GM19239 (cell line): ENCODE measurements around the gene NAGPA.
A peak's percentile ranks its signal among the peaks of the same experiment; 100 is the strongest.
"Not testable (repeated sequence)": the region's sequence is repeated elsewhere in the genome, so short reads cannot be mapped to it uniquely, and the experiment has no call there.

Experiments
- DNase-seq: peaks from one replicate; pipeline ENCODE4 v3.0.0; 2011; ENCODE audit warnings: low spot score; ENCODE audit not compliant: insufficient read length
- FAIRE-seq: peaks from 2 replicates; lab custom pipeline; 2011; peaks lifted over from hg19 to GRCh38; lab: Jason Lieb, UNC

NAGPA gene

GRCh38 chr16:5062790-5063765, 29.3 kb upstream of the NAGPA start:
- DNase-seq (no peak), FAIRE-seq (no peak)

DNA sequence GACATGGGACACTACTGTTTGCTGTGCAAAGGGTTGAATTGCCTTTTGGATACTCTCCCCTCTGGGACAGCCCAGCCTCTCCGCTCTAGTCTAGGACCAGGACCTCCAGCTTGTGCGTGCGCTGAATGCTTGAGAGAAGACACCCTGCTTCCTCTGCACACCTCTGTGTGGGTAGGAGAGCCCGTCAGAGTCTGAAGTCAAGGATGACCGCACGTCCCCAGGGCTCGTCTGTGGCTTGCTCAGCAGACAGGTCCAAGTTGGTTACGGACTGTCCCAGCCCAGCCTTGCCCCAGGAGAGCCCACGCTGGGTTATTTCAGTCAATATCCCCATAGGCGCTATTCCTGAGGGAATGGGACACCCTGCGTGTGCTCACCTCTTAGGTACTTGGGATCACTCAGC, 28.3 kb upstream of the NAGPA start:
- DNase-seq (no peak), FAIRE-seq (no peak)

GRCh38 chr16:5060073-5060641, 26.4 kb upstream of the NAGPA start:
- DNase-seq (no peak), FAIRE-seq (no peak)

DNA sequence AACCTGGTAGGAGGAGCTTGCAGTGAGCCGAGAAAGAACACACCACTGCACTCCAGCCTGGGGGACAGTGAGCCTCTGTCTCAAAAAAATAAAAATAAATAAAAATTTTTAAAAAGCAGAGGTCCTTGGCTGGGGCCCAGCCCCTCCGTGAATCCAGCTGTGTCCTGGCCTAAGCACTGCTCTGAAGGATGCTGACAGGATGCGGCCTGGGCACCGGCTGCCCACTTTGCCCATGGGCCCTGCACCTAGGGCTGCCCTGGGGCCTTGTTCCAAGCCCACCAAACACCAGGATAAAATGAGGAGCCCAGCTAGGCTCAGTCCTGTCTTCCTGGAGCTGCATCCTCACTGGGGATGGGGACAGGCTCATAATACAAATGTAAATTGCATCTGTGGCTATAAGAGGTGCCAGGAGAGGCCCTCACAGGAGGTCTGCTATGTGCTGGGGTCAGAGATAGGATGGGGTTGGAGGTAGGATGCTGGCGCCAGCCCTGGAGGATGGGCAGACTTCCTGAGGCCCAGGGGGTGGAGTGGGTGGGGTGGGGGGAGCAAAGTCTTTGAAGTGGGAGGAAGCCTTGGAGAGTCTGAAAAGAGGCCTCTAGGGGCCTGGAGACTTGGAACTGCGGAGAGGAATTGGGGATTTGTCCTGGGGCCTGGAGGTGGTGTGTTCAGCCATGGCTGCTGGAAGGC, 25.8 kb upstream of the NAGPA start:
- DNase-seq (no peak), FAIRE-seq (no peak)

GRCh38 chr16:5058476-5058875, 24.7 kb upstream of the NAGPA start:
- no peak for DNase-seq
- FAIRE-seq = no peak

GRCh38 chr16:5056352-5056751, 22.6 kb upstream of the NAGPA start:
- peak; percentile 11 for FAIRE-seq
- DNase-seq = peak; percentile 32

- no peak for FAIRE-seq
- no peak for DNase-seq
These were observed 21.4 kb upstream of the NAGPA start for GRCh38 chr16:5054876-5055865.

GRCh38 chr16:5046914-5047313, 13.2 kb upstream of the NAGPA start:
- no peak for FAIRE-seq

DNA sequence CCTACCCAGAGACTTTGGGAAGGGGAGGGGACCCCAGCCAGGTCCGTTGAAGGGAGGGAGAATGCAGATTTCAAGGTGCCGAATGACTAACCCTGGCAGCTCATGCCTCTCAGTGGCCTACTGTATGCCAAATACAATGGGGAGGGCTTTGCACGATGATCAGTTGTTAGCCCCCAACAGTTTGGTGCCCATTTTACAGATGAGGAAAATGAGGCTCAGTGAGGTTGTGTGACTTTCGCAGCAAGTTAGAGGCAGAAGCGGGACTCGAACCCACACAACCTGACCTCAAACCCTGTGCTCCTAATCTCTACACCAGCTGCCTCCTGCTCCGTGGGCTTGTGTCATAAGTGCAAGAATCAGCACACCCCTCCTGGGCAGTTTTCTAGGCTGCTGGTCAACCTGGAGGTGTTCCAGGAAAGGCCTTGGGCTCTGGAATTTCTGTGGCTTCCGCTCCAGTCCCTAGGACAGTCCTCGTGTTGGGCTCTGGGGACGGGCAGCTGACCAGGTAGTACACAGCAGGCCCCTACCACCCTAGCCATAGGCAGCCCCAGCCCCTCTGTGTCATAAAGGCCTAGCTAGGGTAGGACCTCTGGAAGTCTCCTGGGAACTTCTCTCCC, 11.9 kb upstream of the NAGPA start:
- FAIRE-seq (no peak), DNase-seq (no peak)

More at GRCh38 chr16:5046914-5047313, 13.2 kb upstream of the NAGPA start:
- DNase-seq = no peak

GRCh38 chr16:5044581-5044980, 10.8 kb upstream of the NAGPA start:
- not testable (repeated sequence) for DNase-seq, FAIRE-seq

DNA sequence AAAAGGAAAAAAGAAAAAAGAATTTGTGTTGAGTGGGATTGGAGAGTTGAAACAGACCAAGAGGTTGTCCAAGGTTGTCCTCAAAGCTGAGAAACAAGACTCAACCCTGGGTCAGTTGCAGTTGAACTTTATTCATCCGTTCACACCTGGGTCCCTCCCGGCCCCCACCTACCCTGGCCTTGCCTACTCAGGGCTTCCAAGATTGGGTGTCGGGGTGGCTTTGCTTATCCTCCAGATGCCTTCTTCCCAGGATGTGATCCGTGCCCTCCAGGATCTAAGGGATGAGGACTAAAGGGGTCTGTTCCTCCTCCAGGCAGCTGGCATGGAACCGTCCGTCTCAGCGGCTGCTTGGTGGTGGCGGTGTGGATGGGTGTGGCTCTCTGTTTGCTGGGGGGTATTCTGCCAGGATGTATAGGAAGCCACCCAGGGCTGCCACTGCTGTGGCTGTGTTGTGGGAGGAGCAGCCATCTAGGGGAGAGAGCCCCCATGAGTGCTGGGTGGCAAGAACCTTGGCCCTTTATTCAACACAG, 10.3 kb upstream of the NAGPA start:
- FAIRE-seq (no peak), DNase-seq (no peak)

DNA sequence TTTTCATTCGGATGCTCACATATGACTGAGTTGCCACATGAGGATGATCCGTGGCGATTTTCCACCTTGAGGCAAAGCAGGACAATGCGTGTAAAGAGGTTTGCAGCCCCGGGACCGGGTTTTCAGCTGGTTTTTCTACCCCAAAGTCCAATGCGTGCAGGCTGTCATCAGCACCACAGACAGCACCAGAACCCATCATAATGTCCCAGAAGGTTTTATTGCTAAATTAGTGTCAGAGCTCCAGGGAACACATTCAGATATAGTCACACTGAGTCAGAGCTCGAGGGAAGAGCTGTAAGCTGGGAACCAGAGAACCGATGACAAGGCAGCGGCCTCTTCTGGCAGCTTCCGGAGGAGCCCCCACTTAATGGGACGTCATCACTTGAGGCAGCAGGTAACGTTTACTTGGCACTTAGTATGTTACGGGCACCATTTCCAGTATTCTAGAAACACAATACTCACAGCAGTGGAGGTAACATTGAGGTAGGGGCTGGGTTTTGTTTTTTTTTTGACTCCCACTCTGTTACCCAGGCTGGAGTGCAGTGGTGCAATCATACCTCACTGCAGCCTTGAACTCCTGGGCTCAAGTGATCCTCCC, 8.9 kb upstream of the NAGPA start:
- FAIRE-seq (no peak), DNase-seq (no peak)

GRCh38 chr16:5041600-5042133, 7.9 kb upstream of the NAGPA start:
- DNase-seq = peak; percentile 45
- FAIRE-seq = no peak

- FAIRE-seq (no peak), DNase-seq (no peak)
These were observed 6.7 kb upstream of the NAGPA start for GRCh38 chr16:5040451-5040850.

DNA sequence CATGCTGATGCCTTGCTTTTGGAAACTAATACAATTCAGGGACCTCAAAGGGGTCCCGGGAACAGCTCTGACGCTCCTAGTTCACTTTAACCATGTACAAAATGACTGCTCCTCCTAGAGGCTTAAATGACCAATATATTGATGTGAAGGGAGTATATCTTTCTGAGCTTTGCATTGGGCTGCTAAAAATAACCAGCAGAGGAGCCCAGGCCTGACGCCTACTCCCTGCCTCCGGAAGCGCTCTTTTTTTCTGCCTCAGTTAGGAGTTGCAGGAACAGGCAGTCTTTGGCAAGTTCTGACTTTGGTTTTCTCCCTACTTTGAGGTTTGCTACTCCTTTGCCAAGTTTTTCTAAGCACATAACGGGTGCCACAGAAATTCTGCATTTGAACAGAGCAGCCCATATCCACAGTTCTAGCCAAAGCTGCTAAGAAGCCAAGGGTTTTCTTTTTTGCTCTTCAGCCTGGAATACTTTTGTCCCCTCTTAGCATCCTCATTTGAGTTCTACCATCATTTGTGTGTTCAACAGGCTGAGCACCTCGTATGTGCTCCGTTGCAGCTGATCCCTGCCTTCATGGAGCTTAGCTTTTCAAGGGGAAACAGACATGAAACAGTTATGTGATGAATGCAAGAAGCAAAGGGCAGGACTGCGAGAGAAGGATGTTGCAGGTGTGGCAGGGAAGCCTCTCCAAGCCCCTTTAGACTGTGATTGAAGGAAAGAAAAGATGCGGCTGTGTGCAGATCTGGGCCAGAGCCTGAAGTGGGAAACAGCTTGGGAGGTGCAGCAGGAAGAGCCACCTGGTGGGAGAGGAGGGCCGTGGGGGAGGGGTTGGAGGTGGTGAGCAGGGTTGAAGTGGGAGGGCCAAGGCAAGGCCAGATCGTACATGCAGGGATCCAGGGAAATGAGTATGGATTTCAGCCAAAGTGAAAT, 2.8 kb upstream of the NAGPA start:
- no peak for FAIRE-seq
- DNase-seq = no peak

DNA sequence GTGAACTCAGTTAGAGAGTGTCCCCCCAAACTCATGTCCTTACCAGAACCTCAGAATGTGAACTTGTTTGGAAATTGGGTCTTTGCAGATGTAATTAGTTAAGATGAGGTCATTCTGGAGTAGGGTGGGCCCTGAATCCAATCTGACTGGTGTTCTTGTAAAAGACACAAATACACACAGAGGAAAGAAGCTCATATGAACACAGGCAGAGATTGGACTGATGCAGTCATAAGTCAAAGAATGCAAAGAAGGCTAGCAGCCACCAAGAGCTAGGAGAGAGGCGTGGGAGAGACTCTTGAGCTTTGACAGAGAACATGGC, 2.1 kb upstream of the NAGPA start:
- no peak for FAIRE-seq

GRCh38 chr16:5034167-5034523, 410 bp upstream of the NAGPA start:
- DNase-seq (no peak), FAIRE-seq (no peak)

More for the DNA sequence above, 2.1 kb upstream of the NAGPA start:
- no peak for DNase-seq

DNA sequence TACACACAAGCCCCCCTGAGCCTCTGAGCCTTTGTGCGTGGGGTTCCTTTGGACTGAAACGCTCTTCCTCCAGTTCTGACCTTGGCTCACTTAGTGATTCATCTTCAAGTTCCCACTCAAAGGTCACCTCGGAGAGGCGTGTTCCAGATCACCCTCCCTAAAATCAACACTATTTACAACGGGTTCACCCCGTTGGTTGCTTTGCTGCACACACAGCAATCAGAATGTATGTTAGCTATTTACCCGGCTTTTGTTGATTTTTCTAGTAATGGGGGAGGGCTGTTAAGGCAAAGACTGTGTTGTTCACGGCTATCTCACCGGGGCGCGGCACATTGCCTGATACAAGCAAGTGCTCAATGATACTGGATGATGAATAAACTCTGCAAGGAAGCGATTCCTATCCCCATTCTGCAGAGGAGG, 977 bp downstream of the NAGPA start:
- FAIRE-seq (no peak), DNase-seq (no peak)
